Measurements from ENCODE around the gene SLC5A11. TPM values are rescaled to one million over a fixed set of nuclear protein-coding genes. Genes with fewer than 3 reads are reported as not detected.

Gene SLC5A11
- total and polyA plus RNA-seq, 3 donors from 2014 or later = 0.39 to 1.3 (median 0.78) TPM

DNA sequence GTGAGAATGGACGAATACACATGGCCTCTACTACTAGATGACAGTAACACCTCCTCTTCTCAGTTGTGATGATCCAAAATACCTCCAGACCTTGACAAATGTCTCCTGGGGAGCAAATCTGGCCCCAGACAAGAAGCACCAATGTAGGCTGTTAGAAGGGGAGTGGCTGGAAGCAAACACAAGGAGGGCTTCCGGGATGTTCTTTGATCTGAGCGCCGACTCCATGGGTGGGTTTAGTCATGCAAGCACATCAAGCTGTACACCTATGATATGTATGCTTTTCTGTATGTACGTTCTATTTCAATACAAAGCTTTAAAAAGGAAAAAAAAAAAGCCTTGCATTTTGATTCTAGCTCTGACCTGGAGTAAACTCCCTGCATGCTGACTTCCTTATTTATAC lies 108.0 kb downstream of the SLC5A11 start:
- DNase-seq = no peak
- no peak overlapping the region for H3K27ac ChIP-seq
- no peaks in the 10 kb centered on the region for H3K4me1 ChIP-seq
- WGBS, 2 donors = 88 to 98% methylated on average over 5 of the region's 5 CpGs
- intact Hi-C loops (cut with DNase I; ENCODE audit: low total_unique reads) = no loop called here
- H3K9me3 ChIP-seq = no peaks in the 10 kb centered on the region
- TF ChIP-seq, protein P1, sequence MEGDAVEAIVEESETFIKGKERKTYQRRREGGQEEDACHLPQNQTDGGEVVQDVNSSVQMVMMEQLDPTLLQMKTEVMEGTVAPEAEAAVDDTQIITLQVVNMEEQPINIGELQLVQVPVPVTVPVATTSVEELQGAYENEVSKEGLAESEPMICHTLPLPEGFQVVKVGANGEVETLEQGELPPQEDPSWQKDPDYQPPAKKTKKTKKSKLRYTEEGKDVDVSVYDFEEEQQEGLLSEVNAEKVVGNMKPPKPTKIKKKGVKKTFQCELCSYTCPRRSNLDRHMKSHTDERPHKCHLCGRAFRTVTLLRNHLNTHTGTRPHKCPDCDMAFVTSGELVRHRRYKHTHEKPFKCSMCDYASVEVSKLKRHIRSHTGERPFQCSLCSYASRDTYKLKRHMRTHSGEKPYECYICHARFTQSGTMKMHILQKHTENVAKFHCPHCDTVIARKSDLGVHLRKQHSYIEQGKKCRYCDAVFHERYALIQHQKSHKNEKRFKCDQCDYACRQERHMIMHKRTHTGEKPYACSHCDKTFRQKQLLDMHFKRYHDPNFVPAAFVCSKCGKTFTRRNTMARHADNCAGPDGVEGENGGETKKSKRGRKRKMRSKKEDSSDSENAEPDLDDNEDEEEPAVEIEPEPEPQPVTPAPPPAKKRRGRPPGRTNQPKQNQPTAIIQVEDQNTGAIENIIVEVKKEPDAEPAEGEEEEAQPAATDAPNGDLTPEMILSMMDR (IDR thresholded peaks at IDR 0.05) = no peak
- TF ChIP-seq POLR2A (IDR thresholded peaks at IDR 0.05) = no peak
- no peak overlapping the region for H3K4me3 ChIP-seq
- H3K27me3 ChIP-seq = no peaks in the 10 kb centered on the region
- no peaks in the 10 kb centered on the region for H3K36me3 ChIP-seq (ENCODE audit: low read depth, missing control alignments)

DNA sequence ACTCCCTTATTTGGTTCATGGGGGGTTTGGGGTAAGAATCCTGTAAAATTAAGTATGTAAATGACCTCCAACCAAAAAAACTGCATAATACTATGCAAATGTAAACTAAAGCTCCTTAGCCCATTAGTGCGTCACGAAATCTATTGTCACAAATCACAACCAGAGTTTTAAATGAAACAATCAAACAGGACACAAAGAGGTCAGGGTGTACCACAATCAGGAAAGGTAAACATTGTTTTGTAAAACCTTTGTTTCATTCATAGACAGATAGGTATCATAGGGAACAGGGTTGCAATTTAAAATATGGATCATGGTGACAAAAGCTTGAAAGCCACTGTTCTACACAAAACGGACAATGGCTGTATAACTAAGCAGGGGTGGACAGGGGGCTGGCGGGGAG lies 108.4 kb downstream of the SLC5A11 start:
- Histone ChIP-seq H3K27ac (no peak overlapping the region), H3K9me3 (no peaks in the 10 kb centered on the region), H3K36me3 (ENCODE audit: low read depth, missing control alignments) (no peaks in the 10 kb centered on the region), H3K27me3 (no peaks in the 10 kb centered on the region), H3K4me3 (no peak overlapping the region), H3K4me1 (no peaks in the 10 kb centered on the region)
- intact Hi-C loops (cut with DNase I; ENCODE audit: low total_unique reads) = no loop called here
- TF ChIP-seq POLR2A (IDR thresholded peaks at IDR 0.05) = no peak
- TF ChIP-seq, protein P1 (IDR thresholded peaks at IDR 0.05) = no peak
- WGBS, 2 donors = 96 to 97% methylated on average over 4 of the region's 4 CpGs
- no peak for DNase-seq

DNA sequence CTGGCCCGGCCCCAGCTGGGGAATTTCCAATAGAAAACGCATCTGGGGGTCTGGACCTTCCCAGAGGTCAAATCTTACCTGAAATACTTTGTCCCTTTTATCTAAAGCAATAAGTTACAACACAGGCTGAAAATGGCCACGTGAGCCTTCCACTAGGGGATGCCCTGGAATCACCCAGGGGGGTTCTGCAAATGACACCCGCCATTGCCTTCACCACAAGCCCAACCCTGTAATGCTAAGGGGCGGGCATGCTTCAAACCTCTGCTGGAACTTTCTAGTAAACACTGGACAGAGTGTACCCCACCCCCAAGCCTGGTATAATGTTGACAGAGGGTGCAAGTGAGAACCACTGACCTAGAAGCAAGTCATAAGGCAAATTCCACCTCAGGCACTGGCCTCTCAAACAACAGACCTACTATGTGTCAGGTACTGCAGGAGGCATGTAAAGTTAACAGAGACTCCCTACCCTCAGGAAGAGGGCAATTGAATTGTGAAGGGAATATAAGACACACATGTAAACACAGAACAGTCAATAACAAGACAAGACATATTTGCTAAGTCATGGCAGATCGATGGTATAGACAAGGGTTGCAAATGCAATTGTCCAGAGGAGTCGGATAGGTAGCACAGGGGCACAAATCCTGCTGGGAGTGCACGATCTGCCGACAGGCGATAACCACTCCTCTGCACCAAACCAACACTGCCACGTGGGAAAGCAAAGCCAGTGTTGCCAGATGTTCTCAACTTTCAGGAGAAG lies 110.4 kb downstream of the SLC5A11 start:
- TF ChIP-seq, protein P1 (IDR thresholded peaks at IDR 0.05) = no peak
- TF ChIP-seq POLR2A (IDR thresholded peaks at IDR 0.05) = no peak
- Histone ChIP-seq H3K27me3 (no peaks in the 10 kb centered on the region), H3K9me3 (no peaks in the 10 kb centered on the region), H3K27ac (no peak overlapping the region), H3K36me3 (ENCODE audit: low read depth, missing control alignments) (no peaks in the 10 kb centered on the region), H3K4me1 (no peaks in the 10 kb centered on the region), H3K4me3 (no peak overlapping the region)
- intact Hi-C loops (cut with DNase I; ENCODE audit: low total_unique reads) = no loop called here
- 78 to 84% methylated on average over 11 of the region's 11 CpGs for WGBS, 2 donors
- DNase-seq = no peak

DNA sequence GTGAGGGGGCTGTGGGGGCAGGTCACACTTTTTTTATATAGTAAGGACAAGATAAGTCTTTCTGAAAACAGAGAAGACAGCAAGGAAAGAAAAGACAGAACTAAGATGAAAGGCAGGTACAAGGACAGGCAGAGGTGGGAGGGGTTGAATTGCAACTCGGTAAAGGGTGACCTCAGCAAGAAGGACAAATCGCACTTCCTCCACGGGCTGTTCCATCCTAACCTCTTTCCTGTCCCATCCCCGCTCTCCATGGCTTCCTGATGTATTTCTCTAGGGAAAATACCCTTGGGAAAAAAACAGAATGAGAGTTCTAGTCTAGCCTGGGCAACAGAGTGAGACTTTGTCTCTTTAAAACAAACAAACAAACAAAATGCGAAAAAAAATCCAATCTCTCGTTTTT lies 112.1 kb downstream of the SLC5A11 start:
- no peaks in the 10 kb centered on the region for H3K36me3 ChIP-seq (ENCODE audit: low read depth, missing control alignments)
- DNase-seq = no peak
- intact Hi-C loops (cut with DNase I; ENCODE audit: low total_unique reads) = no loop called here
- H3K27ac ChIP-seq = no peak overlapping the region
- H3K27me3 ChIP-seq = no peaks in the 10 kb centered on the region
- no peaks in the 10 kb centered on the region for H3K4me1 ChIP-seq
- no peak overlapping the region for H3K4me3 ChIP-seq
- WGBS, 2 donors = 63% methylated on average over 6 of the region's 6 CpGs
- H3K9me3 ChIP-seq = no peaks in the 10 kb centered on the region
- TF ChIP-seq, protein P1 (IDR thresholded peaks at IDR 0.05) = no peak
- no peak for TF ChIP-seq POLR2A (IDR thresholded peaks at IDR 0.05)

Other genes with a start within 250 kb of the SLC5A11 start
- 100 to 1,000 TPM in 1 of 2 donors, 10 to 100 TPM in 1; 94.1 to 103 TPM for gene TNRC6A, start 116.3 kb upstream of the SLC5A11 start, total RNA-seq
- gene TNRC6A, start 116.3 kb upstream of the SLC5A11 start, polyA plus RNA-seq (ENCODE audit: insufficient read depth, low read depth, low replicate concordance) = 32.3 TPM
- 100 to 1,000 TPM; 123 to 124 TPM for gene ARHGAP17, start 169.4 kb downstream of the SLC5A11 start, total RNA-seq
- 62.7 TPM for gene ARHGAP17, start 169.4 kb downstream of the SLC5A11 start, polyA plus RNA-seq (ENCODE audit: insufficient read depth, low read depth, low replicate concordance)

Measured in testis (tissue), 3 donors.